IMR-90 (cell line): ENCODE measurements around the gene TSSK3.

Experiments
- BHLHE40 ChIP-seq: fragments of 150-350 bp; IDR thresholded peaks from 2 replicates; pipeline ENCODE4 v1.6.1; 2016; ENCODE audit warnings: mild to moderate bottlenecking, low read depth, low read length
- CEBPB ChIP-seq: IDR thresholded peaks from 2 replicates; pipeline ENCODE4 v1.6.1; 2012; ENCODE audit warnings: low read depth, low read length, improper control_type of control experiment
- CHD1 ChIP-seq: IDR thresholded peaks from 2 replicates; pipeline ENCODE4 v1.6.1; 2012; ENCODE audit warnings: low read depth, low read length, improper control_type of control experiment
- POLR2A ChIP-seq: IDR thresholded peaks from 2 replicates; pipeline ENCODE4 v1.6.1; 2012; ENCODE audit warnings: mild to moderate bottlenecking, low read depth, low read length
- RFX5 ChIP-seq: IDR thresholded peaks from 2 replicates; pipeline ENCODE4 v1.8.0; 2012; ENCODE audit warnings: low read depth, mild to moderate bottlenecking, low read length, moderate library complexity
- TF ChIP-seq, protein P1 (sequence below): fragments of 150-350 bp; IDR thresholded peaks from 2 replicates; pipeline ENCODE4 v1.6.1; 2016; ENCODE audit warnings: low read depth, mild to moderate bottlenecking, low read length, moderate library complexity, borderline replicate concordance
- TF ChIP-seq, protein P2 (sequence below): conservative IDR thresholded peaks from 2 replicates; pipeline ENCODE4 v1.5.1; 2012; ENCODE audit warnings: mild to moderate bottlenecking, low read depth, low read length, improper control_type of control experiment

DNA sequence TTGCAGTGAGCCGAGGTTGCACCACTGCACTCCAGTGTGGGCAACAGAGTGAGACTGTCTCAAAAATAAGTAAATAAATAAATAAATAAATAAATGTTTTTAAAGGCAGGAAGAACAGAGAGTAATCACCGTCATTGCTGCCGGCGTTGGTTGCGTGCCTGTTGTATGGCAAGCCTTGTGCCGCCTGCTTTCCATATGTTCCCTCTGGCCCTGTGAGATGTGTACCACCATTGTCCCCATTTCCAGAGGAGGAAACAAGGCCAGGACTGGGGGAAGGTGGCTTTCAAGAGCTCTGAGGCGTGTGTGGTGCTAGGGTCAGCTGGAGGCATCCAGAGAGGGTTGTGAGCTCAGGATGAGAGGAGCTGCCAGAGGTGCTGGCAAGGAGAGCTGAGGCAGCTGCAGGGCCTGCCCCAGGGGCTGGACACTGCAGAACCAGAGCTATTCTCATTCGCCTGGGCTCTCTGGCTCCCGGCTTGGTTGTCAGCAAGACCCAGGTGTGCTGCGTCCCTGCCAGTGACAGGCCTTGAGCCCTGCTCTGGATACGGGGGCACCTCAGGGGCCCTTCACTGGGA is 21.1 kb upstream of the TSSK3 start:
- TF ChIP-seq, protein P1, sequence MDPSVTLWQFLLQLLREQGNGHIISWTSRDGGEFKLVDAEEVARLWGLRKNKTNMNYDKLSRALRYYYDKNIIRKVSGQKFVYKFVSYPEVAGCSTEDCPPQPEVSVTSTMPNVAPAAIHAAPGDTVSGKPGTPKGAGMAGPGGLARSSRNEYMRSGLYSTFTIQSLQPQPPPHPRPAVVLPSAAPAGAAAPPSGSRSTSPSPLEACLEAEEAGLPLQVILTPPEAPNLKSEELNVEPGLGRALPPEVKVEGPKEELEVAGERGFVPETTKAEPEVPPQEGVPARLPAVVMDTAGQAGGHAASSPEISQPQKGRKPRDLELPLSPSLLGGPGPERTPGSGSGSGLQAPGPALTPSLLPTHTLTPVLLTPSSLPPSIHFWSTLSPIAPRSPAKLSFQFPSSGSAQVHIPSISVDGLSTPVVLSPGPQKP = no peak
- TF ChIP-seq RFX5 (no peak), CHD1 (no peak), POLR2A (no peak), BHLHE40 (no peak), CEBPB (no peak)
- TF ChIP-seq, protein P2, sequence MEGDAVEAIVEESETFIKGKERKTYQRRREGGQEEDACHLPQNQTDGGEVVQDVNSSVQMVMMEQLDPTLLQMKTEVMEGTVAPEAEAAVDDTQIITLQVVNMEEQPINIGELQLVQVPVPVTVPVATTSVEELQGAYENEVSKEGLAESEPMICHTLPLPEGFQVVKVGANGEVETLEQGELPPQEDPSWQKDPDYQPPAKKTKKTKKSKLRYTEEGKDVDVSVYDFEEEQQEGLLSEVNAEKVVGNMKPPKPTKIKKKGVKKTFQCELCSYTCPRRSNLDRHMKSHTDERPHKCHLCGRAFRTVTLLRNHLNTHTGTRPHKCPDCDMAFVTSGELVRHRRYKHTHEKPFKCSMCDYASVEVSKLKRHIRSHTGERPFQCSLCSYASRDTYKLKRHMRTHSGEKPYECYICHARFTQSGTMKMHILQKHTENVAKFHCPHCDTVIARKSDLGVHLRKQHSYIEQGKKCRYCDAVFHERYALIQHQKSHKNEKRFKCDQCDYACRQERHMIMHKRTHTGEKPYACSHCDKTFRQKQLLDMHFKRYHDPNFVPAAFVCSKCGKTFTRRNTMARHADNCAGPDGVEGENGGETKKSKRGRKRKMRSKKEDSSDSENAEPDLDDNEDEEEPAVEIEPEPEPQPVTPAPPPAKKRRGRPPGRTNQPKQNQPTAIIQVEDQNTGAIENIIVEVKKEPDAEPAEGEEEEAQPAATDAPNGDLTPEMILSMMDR = no peak
